Adrenal gland (tissue), 12 donors: ENCODE data around the gene AGPAT4. TPM values are rescaled to one million over a fixed set of nuclear protein-coding genes. Genes with fewer than 3 reads are reported as not detected.

ENCODE experiments used
- DNase-seq, 7 donors: peaks; one replicate each; pipeline ENCODE4 v3.0.0-alpha.2; 2019 to 2020
- H3K27ac ChIP-seq, 5 donors: fragments of 200-600 bp; sonication (generic) in 4 of 5; 1 replicate in 3 of 5; 2 replicates in 2 of 5; pipeline versions ENCODE4 v1.5.1 to v1.8.0; 2016 to 2020; ENCODE audit warnings: mild to moderate bottlenecking in 1 of 5
- H3K27me3 ChIP-seq: fragments of 200-600 bp; 2 replicates; pipeline ENCODE4 v1.8.0; 2021
- H3K36me3 ChIP-seq, 2 donors: fragments of 200-600 bp; replicated peaks in 1 of 2; 1 replicate in 1 of 2; 2 replicates in 1 of 2; pipeline versions ENCODE4 v1.5.1 to v1.8.0; 2018 to 2022
- H3K4me1 ChIP-seq, 2 donors: fragments of 200-600 bp; replicated peaks in 1 of 2; 1 replicate in 1 of 2; 2 replicates in 1 of 2; pipeline versions ENCODE4 v1.5.1 to v1.8.0; 2018 to 2021
- H3K4me3 ChIP-seq, 4 donors: fragments of 200-600 bp; sonication (generic) in 3 of 4; one replicate each; pipeline ENCODE4 v1.5.1; 2016 to 2018
- H3K9me3 ChIP-seq, 3 donors: fragments of 200-600 bp; sonication (generic) in 1 of 3; replicated peaks in 1 of 3; 1 replicate in 2 of 3; 2 replicates in 1 of 3; pipeline versions ENCODE4 v1.5.1 to v1.8.0; 2016 to 2021
- POLR2A ChIP-seq, 2 donors: fragments of 450-650 bp; IDR thresholded peaks; one replicate each; pipeline ENCODE4 v1.6.1; 2017; ENCODE audit warnings: antibody characterized with exemption in 2 of 2, mild to moderate bottlenecking in 2 of 2, moderate library complexity in 1 of 2
- WGBS, 4 donors: extraction: QIAGEN DNeasy Blood & Tissue Kit in 2 of 4; methylation state at CpG; one replicate each; pipeline versions ENCODE4 v1.1.5 to v1.1.7; 2013 to 2017; 5-methylcytosine and 5-hydroxymethylcytosine counted together
- intact Hi-C, 2 donors: fragments of 100-400 bp; cut with DNase I; formaldehyde crosslinking; loops; one replicate each; pipeline versions ENCODE4 v1.14.1 to v1.15.0; 2022 to 2023
- polyA plus RNA-seq, 3 donors: library from polyadenylated mRNA; stranded (reverse); fragments of 200-250 nt in 2 of 3; fragments of 350-450 nt in 1 of 3; fragmentation: Illumina TruSeq in 1 of 3; extraction: RNeasy Lipid Tissue Mini Kit (QIAGEN cat#74804) in 1 of 3; gene quantifications; one replicate each; pipeline ENCODE4 v1.2.3, GENCODE V29; 2013 to 2014
- total RNA-seq, 9 donors: library from RNA; depleted of rRNA in 4 of 9; stranded (reverse); fragments of >200 nt in 4 of 9; fragments of 120-200 nt in 1 of 9; fragmentation: NEBNext Ultra II Directional in 1 of 9; extraction: Animal tissue kit (Norgen Biotek cat#: 25700) in 1 of 9; gene quantifications; one replicate each; pipeline versions ENCODE4 v1.1.0 to v1.2.4, GENCODE V29; 2013 to 2023
- TF ChIP-seq, protein P1 (sequence below), 6 experiments: fragments of 450-650 bp in 4 of 6; fragments of 200-600 bp in 2 of 6; sonication (generic) in 1 of 6; IDR thresholded peaks; 1 replicate in 5 of 6; 2 replicates in 1 of 6; pipeline versions ENCODE4 v1.5.1 to v1.8.0; 2016 to 2021; ENCODE audit warnings: antibody characterized with exemption in 6 of 6, mild to moderate bottlenecking in 2 of 6, moderate library complexity in 1 of 6
- donor health status: healthy with polysubstance abuse.
- donor health status: Bipolar disorder and iron deficiency.
- donor health status: DM: yes; HTN: yes; CAD: no.
- donor health status: DM: no; HTN: no; CAD: no.
- donor health status: DM: no; HTN: no; CAD: no.
- donor health status: DM: yes; HTN: yes; CAD: no.

The AGPAT4 gene
- total and polyA plus RNA-seq, 12 donors, result 2.2 to 13.1 (median 3.7) TPM

DNA sequence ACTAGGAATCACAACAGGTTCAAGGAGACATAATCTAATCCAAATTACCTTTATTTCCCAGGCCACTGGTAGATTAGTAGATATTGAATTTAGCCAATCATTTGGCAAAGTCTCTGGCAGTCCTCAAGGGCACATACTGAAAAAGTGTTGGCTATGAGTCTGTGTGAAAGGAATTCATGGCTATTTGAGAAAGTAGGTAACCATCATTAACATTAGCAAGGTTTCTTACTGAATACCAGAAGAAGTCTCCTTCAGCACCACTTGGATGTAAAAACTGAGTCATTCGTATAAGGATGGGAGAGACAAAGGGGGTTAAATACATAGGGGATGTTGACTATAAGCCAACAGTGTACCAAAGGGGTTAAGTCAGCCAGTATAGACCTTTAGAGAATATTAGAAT is 36.7 kb downstream of the AGPAT4 start:
- intact Hi-C loops, result no loop called here
- no peaks in the 10 kb centered on the region for H3K9me3 ChIP-seq
- DNase-seq, result no peak
- WGBS, 4 donors, result 87 to 93% (median 90%) methylated on average over 1 of the region's 1 CpG
- H3K27ac ChIP-seq, result no peak overlapping the region
- no peaks in the 10 kb centered on the region for H3K36me3 ChIP-seq
- no peaks in the 10 kb centered on the region for H3K27me3 ChIP-seq
- no peak overlapping the region for H3K4me3 ChIP-seq
- peaks cover 0 to 17% of the 10 kb centered on the region in 2 donors for H3K4me1 ChIP-seq
- no peak for TF ChIP-seq POLR2A (IDR thresholded peaks at IDR 0.05)
- TF ChIP-seq, protein P1, sequence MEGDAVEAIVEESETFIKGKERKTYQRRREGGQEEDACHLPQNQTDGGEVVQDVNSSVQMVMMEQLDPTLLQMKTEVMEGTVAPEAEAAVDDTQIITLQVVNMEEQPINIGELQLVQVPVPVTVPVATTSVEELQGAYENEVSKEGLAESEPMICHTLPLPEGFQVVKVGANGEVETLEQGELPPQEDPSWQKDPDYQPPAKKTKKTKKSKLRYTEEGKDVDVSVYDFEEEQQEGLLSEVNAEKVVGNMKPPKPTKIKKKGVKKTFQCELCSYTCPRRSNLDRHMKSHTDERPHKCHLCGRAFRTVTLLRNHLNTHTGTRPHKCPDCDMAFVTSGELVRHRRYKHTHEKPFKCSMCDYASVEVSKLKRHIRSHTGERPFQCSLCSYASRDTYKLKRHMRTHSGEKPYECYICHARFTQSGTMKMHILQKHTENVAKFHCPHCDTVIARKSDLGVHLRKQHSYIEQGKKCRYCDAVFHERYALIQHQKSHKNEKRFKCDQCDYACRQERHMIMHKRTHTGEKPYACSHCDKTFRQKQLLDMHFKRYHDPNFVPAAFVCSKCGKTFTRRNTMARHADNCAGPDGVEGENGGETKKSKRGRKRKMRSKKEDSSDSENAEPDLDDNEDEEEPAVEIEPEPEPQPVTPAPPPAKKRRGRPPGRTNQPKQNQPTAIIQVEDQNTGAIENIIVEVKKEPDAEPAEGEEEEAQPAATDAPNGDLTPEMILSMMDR (IDR thresholded peaks at IDR 0.05), result no peak

DNA sequence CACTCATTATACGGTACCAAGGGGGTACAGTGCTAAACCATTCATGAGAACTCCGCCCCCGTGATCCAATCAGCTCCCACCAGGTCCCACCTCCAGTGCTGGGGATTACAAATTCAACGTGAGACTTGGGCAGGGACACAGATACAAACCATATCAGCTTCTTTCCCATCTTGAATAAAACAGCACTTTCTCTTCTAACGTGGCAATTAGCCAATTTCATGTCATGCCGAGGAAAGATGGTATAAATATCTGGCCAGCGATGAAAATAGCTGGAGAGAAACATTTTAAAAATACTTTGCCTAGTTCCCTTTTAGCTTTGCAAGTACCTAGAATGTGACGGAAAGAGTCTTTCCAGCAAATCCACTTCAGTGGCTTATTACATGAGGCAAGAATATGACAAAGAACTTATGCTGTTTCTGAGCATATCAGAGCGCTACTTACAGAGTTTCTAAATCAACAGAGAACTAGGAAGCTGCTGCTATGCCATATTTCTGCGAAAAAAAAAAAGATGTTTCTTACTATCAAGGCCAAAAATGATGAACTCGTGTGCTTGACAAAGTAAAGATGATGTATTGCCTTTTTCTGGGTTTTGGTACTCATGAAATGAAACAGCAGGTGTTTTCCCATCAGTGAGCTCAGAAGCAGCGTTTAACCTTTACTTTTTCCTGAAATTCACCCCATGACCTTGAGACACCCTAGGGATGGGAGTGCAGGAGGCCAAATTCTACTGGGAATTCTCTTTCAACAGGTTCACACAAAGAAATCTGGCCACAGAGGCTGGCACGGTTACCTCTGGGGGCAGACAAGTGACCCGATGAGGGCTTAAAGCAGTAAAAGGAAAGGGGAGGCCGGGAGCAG is 37.9 kb downstream of the AGPAT4 start:
- no peak for DNase-seq
- intact Hi-C loops, result no loop called here
- no peaks in the 10 kb centered on the region for H3K9me3 ChIP-seq
- H3K36me3 ChIP-seq, result no peaks in the 10 kb centered on the region
- no peaks in the 10 kb centered on the region for H3K27me3 ChIP-seq
- no peak overlapping the region for H3K27ac ChIP-seq
- H3K4me3 ChIP-seq, result no peak overlapping the region
- no peak for TF ChIP-seq POLR2A (IDR thresholded peaks at IDR 0.05)
- TF ChIP-seq, protein P1 (IDR thresholded peaks at IDR 0.05), result no peak
- H3K4me1 ChIP-seq, result peaks cover 0 to 17% of the 10 kb centered on the region in 2 donors
- 48 to 51% (median 51%) methylated on average over 15 of the region's 15 CpGs for WGBS, 4 donors

DNA sequence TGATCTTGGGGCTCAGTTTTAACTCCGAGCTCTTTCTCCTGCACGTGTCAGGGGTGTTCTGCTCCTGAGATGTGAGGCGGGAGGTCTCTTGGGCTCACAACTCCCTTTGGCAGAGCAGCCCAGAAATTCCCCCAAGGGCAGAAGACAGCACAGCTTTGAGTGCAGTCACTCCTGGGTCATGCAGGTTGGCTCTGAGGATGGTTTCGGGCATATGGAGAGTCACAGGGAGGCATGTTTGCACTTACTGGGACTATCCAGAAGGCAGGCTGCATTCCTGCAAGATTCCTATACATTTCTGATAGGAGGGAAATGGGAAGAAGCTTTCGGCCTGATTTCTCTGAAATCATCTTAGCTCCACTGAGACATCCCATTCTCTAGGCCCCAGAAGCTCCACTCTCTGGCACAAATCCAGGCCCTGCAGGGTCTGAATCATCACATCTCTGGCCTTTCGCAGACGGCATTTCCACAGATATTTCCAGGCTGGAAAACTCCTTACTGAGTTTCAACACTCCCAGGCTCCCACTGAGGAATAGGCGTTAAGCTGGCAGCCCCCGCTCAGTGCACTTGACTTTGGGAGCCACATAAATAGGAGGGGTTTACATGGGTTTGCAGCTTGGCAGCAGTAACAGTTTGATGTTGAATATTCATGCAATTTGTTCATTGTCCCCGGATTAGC is 39.7 kb downstream of the AGPAT4 start:
- WGBS, 4 donors, result 58 to 73% (median 63%) methylated on average over 8 to 10 of the region's 10 CpGs
- H3K36me3 ChIP-seq, result no peaks in the 10 kb centered on the region
- TF ChIP-seq POLR2A (IDR thresholded peaks at IDR 0.05), result no peak
- TF ChIP-seq, protein P1 (IDR thresholded peaks at IDR 0.05), result no peak
- intact Hi-C loops, result no loop called here
- peaks cover 4 to 24% of the 10 kb centered on the region in 2 donors for H3K4me1 ChIP-seq
- H3K4me3 ChIP-seq, result no peak overlapping the region
- H3K9me3 ChIP-seq, result no peaks in the 10 kb centered on the region
- no peak overlapping the region for H3K27ac ChIP-seq
- peak; percentile 76 to 87 (median 83) for DNase-seq
- H3K27me3 ChIP-seq, result no peaks in the 10 kb centered on the region

DNA sequence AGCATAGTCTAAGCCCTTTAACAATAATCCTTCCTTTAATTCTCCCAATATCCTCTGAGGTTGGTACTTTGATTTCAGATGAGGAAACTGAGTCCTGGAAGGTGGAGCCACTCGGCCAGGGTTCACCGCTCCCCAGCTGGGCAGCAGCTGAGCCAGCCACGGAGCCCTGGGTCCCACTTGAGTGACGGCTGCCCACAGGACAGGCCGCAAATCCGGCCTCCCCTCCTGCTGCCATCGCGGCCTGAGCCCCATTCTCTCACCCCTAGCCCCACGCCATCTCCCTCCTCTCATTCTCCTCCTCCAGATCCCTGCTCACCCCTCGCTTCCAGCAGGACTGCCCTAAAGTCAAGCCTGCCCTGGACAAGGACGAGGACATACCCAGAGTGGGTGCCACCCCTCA is 41.4 kb downstream of the AGPAT4 start:
- WGBS, 4 donors, result 92 to 97% (median 95%) methylated on average over 11 of the region's 11 CpGs
- H3K36me3 ChIP-seq, result no peaks in the 10 kb centered on the region
- DNase-seq, result no peak
- no peak overlapping the region for H3K4me3 ChIP-seq
- H3K4me1 ChIP-seq, result peaks cover 4 to 37% of the 10 kb centered on the region in 2 donors
- TF ChIP-seq POLR2A (IDR thresholded peaks at IDR 0.05), result no peak
- TF ChIP-seq, protein P1 (IDR thresholded peaks at IDR 0.05), result no peak
- intact Hi-C loops, result no loop called here
- no peaks in the 10 kb centered on the region for H3K9me3 ChIP-seq
- H3K27ac ChIP-seq, result no peak overlapping the region
- H3K27me3 ChIP-seq, result no peaks in the 10 kb centered on the region
